NCI-H146 (cell line): ENCODE results near the gene SLC17A9.
"Not testable (repeated sequence)": the region's sequence is repeated elsewhere in the genome, so short reads cannot be mapped to it uniquely, and the experiment has no call there.

Source experiments
- DNase-seq: peaks from one replicate; lab custom pipeline; 2025; lab: John Stamatoyannopoulos, UW

The SLC17A9 gene

DNA sequence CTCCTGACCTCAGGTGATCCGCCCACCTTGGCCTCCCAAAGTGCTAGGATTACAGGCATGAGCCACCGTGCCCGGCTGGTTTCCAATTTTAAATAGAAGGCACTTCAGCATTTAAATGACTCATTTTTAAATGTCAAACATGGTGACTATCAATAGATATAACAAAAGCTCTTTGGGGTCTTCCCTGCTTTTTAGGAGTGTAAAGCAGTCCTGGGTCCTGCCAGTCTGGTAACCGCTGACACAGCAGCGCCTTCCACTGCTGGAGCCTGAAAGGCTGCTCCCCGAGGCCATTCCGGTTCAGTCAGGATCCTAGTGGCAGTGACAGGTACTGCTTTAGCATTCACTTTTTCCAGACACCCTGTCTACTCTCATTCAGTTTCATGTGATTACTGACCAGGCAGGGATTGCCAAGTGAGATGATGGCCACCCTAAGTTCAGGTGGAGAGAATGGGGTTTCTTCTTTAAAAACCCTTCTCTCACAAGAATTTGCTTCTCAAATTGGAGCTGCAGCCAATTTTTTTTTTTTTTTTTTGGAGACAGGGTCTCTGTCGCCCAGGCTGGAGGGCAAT is 31.3 kb upstream of the SLC17A9 start:
- peak; percentile 46 for DNase-seq

DNA sequence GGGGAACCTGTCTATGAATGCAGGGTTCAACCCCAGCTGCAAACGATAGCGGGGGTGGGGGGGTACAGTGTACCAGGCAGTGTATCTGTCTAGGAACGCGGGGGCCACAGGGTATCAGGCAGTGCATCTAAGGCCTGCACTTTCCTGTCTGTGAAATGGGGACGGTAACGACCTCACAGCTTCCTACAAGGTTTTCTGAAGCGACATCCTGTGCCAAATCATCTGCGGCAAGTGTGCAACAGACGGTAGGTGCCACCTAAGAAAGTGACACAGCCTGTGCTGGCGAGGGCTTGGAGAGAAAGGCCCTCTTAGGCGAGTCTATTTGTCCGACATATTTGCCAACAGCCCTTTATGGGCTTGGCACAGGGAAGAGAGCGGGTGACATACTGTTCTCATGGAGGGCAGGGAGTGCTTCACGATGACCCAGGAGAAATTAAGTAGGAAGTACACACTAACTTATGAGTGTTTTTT is 30.0 kb upstream of the SLC17A9 start:
- DNase-seq: no peak

DNA sequence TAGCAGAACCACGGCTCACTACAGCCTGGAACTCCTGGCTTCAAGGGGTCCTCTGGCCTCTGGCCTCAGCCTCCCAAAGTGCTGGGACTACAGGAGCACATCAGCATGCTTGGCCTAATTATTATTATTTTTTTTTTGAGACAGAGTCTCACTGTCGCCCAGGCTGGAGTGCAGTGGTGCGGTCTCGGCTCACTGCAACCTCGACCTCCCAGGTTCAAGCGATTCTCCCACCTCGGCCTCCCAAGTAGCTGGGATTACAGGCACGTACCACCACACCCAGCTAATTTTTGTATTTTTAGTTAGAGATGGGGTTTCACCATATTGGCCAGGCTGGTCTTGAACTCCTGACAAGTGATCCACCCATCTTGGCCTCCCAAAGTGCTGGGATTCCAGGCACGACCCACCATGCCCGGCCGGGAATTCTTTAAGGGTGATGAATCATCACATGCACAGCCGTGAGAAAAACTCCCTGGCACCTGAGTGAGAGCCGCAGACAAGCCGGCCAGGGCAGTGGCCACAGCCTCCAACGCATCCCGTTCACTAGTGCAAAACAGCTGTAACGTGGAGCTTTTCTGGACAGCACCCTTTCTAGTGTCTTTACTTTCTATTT is 29.3 kb upstream of the SLC17A9 start:
- not testable (repeated sequence) for DNase-seq

DNA sequence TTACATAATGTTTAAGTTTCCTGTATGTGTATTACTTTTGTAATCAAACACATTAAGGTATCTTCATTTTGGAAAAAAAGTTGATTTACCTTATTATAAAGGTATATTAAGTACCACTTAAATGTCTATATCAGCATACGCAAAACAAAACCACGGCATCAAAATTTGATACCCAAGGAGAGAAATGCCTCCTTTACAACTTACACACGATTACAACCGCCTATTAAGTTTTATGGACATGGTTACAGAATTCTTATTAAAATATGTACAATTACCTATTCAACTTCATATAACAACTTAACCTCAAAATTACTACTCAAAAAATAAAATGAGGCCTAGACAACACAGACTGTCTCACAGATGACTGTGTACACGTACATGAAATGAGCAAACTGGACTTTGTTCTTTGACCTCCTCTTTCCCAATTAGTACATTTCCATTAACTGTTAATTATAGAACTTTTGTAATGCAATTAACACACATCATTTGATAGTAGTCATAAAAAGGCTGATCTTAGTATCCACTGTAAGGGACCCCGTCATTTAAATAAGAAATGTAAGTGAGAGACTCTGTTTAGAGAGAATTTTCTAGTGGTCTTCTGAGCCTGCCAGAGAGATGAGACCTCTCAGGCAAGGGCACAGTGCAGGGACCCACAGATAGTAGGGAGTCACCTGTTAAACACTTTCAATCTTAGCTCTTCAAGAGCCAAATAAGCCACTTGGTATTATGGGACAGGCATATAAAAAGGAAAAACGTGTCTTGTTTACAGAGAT is 28.7 kb upstream of the SLC17A9 start:
- no peak for DNase-seq

DNA sequence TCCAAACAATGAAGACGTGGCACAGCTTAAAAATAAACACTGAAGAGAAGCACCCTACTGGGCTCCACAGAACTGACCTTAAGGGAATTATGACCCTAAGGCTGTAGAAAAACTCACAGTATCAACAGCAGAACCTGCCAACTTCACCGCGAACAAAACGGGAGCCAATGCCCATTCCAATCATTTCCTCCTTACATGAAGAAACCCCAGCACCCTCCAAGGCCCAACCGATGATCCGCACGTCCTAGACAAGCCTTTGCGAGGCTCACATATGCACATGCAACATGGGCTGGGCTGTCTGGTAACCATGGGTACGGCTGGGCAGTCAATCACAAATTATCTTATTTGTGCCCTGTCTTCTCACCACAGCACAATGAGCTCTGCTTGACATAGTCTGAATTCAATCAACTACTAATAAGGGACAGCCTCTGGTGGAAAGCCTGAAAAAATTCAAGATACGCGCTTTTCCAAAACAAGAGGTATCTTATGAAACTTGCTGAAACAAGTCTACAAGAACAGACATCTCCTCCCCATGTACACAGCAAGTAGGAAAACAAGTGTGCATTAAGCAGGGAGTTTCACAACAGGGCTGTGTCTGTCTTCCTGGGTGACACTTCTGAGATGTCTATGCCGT is 27.9 kb upstream of the SLC17A9 start:
- DNase-seq: no peak

DNA sequence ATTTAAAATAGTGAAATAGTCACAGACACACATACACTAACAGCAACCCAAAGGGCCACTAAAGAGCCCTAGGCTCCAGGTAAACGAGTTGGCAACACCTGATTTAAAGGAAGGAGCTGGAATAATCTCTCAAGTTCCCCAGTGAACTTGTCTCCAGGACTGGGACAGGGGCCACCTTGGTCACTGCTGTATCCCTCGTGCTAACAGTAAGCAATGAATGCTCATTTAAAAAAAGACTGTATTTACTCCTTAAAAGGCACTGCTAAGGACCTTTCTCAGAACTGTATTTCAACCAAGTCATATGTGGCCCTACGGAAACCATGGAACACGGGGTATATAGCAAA is 27.5 kb upstream of the SLC17A9 start:
- no peak for DNase-seq

DNA sequence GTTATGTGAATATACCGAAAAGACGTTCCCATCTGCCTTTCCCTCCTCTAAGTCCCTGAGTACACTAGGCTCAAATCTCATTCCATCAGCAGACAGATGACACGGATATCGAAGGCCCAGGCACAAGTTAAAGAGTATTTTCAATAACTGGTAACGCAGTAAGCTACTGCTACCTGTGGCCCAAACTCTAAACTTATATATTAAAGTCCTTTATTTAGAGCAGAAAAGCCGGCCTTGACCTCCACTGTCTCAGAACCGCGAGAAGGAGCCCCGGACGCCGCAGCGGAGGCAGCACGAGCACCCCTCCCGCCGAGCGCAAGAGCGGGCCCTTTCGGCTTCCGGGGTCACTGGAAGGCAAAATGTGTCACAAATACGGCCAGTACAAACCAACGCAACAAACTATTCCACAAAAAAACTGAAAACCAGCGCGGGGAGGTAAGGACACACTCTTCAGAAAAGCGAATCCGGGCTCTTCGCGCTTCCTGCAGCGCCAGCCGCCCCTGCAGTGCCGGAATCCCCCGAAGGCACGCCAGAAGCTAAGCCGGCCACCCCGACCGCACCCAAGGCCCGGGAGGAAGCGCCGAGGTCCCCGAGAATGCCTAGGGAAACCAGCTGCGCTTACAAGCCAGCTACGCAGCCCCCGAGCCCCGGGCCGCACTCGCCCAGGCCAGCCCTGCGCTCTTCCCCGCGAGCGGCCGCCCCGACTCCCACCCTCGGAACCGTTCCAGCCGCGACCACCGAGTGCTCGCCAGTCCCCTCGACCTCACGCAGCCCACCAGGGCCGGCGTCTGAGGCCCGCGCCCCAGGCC is 26.9 kb upstream of the SLC17A9 start:
- peak; percentile 60 for DNase-seq

DNA sequence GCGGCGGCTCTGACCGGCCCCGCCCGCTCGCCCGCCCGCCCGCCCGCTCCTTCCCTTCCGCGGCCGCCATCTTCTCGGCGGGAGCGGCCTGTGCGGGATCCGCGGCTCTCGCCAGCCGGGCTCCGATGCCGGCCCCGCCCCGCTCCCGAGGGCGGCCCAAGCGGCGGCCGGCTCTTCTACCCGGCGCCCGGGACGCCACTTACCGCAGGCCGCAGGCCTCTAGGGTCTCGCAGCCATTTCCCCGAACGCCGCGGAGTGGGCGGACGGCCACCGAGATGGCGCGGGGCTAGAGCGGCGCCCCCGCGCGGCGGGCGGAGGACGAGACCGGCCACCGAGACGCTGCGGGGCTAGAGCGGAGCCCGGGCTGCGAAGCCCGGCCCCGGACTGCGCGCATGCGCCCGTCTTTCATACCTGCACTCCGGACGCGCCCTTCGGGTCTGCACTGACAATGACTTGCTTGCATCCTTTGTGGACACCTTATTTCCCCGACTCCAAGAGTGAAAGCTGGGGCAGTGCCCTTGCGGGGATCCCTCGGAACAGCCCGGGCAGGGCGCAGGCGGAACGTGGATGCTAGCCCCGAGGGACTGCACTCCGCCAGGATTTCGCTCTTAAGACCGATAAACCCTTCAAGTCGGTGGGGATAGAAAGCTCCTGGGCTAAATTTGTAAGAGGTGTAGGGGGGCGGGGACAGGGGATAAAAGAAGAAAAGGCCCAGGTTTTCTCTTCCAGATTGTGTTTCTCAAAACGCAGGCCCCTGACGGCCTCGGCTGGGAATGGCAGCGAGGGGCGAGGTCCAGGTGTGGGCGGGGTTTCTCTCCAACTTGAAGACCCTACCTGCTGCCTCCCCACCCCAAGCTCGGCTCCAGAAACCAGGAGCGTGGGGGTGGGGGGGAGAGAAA is 26.0 kb upstream of the SLC17A9 start, which contains the start of gene DIDO1:
DIDO1 (minus strand) TSS at position 277 of the 899 bp plus-strand sequence.
- peak; percentile 94 for DNase-seq

DNA sequence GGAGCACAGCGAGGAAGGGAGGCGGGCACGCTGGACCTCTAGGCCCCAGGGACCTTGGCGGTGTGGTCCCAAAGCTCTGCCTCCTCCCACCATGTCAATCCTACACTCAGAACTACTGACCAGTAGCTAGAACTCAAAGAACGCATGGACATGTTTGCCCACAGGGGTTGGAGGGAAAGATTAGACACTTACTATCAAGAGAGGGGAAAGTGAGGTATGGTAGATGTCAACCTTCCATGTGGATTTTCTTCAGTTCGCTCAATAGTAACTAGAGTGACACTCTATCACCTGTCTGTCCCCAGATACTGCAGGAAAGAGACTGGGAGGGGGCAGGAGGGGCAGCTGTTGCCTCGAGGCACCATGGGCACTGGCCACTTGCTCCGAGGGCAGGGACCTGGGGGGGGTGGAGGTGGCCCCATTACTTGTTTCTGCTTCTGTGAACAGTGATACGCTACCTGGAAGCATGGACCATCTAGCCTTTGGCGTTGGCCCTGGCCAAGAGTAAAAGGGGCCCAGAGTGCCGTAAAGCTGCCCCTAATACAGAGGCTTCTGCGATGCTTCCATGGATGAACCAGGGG is 25.3 kb upstream of the SLC17A9 start:
- no peak for DNase-seq

DNA sequence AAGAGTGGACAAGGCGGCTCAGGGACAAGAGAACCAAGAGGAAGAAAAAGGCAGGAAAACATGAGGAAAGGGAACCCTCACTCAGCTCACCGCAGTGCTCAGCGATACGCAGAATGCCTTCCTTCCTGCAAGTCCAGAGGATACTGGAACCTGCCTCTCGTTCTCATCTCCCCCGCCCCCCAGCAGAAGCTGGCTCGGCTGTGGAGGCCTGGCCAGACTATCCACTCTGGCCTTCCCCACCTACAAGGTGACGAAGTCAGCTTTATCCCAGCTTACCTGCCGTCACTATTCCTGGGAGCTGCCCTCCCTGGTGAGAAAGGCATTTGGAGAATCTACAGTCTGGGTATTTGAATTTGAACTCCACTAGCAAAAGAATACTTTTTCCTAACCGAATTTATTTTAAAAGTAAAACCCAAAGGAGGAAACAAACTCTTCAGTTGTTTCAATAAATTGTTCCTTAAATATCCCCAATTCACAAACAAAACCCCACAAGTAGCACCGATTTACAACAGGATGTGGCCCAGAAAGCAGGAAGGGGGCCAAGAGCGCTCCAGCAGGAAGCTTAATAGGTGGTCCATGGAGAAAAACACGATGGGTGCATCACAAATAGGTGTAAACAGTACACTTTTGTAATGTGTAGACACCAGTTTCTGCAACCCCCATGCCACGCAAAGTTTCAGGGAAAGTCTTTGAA is 24.1 kb upstream of the SLC17A9 start:
- DNase-seq: no peak

DNA sequence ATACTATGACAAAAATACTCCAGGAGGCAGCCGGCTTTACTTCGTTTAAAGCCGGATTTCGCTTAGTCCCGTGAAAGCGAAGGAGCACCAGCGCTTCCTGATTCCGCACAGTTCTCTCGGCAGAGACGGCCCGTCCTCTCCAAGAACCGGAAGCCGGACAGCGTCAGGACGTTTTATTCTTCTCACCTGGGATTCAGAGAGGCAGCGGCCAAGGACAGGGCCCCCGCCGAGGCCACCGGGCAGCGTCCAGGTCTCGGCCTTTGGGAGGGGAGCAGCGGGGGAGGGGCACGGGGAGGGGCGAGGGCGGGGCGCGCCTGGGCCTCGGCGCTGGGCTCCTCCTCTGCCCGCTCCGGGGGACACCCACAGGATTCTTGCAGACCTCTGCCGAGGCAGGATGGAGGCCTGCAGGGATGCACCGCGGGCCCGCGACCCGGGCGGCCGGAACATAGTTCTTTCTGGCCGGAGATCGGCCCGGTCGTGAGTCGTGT is 23.4 kb upstream of the SLC17A9 start:
- no peak for DNase-seq

DNA sequence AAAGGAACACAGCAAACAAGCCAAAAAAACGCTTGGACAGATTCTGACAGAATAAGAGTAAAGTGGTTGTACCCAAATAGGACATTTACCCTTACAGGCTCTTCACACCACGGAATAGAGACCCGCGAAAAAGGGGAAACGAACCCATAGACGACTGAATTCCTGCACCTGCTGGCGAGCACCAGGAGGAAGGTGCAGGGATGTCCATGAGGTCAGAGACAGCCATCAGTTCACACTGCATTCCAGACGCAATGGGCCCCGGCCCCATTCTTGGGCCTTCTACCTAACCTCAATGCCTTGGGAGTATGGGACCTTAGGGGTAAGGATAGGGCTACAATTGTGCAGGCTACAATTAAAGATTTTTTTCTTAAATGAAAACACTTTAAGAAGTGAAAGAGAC is 21.0 kb upstream of the SLC17A9 start:
- no peak for DNase-seq

DNA sequence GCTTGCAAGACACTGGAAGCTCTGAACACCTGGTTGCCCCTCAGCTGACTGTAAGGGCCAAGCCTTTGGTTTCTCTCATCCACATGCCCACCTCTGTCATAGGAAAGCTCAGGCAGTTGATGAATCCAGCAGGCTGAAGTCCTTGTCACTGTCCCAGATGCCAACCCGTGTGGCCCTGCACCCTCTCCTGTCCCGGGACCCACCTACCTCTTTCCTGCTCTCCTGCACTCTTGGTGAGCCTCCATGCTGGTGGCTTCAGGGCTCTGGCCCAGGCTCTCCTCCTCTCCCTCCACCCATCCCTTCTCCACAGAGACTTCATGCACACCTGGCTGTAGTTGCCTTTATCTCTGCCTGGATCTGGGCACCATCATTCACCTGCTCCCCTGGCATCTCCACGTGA is 18.5 kb upstream of the SLC17A9 start:
- no peak for DNase-seq

DNA sequence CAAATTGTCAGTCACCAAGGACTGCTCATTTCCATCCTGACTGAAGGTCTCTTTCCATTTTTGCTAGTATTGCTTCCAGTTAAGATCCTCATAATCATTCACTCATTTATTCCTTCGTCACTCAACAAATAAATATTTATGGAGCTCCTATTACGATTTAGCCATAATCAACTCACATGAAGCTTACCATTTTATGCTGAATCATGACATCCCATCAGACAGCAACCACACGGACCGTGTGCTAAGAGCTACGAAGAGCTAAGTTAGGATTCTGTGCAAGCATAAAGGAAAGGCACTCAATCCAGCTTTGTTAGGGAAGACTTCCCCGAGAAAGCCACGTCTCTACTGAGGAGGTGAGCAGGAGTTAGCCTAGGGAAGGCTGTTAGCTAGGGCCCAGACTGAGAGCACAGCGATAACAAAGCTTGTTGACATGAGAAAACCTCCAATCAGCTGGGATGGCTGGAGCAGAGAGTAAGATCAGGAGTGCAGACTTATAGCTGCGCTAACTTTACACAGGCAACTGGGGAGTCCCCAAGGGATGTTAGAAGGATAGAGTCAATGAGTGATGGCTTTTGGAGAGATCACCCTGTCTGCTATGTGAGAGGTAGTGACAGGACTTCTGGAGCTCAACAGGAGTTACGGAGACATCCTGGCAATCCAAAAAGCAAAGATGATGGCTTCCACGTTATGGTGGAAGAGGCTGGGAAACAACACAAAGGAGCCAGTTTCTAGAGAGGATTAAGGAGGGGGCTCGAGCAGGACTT is 17.1 kb upstream of the SLC17A9 start:
- no peak for DNase-seq

DNA sequence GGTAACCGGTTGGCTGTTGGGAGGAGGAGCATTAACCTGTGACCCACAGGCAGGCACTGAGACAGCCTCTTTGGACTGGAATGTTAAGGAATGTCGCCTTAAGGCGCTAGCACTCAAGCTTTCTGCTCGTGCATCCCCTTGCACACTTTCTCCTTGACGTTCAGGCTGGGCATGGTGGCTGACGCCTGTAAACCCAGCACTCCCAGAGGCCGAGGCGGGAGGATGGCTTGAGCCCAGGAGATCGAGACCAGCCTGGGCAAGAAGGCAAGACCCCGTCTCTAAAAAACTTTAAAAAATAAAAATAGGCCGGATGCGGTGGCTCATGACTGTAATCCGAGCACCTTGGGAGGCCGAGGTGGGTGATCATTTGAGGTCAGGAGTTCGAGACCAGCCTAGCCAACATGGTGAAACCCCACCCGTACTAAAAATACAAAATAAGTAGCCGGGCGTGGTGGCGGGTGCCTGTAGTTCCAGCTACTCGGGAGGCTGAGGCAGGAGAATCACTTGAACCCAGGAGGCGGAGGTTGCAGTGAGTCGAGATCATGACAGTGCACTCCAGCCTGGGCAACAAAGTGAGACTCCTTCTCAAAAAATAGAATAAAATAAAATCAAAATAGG is 16.4 kb upstream of the SLC17A9 start:
- DNase-seq: no peak

DNA sequence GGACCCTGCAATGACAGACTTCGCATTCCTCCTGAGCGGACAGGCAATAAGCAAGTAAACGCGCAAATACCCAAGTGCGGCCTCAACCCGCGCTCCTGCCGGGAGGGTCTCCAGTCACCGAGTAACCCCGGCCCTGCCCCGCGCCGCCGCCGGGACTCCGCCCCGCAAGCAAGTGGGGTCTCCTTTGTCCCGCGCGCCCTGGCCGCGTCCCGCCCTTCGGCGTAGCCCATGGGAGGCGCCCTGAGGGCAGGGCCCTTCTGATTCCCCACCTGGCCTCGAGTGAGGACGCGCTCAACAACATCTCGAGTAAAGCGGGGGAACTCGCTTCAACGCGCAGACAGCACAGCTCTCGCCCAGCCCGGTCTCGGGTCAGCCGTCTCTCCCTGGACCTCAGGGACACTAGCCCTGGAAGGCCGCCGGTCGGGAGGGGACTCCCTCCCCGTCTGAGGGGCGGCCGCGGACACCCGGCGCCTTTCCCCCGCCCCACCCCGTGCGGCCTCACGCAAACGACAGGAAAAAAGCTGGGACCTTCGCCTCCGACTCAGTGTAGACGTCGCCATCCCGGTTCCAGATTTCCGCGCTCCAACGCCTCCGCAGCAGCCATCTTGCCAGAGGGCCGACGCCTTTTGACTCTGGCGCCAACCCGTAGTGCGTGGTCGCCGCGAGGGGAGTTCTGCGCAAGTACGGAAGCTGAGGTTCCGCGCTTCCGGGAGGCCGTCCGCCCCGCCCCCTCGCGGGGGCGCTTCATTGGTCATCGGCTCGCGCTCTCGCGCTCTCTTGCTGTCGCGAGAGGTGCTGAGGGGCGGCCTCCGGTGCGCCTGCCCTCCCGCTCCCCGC is 15.0 kb upstream of the SLC17A9 start:
- peak; percentile 95 for DNase-seq

DNA sequence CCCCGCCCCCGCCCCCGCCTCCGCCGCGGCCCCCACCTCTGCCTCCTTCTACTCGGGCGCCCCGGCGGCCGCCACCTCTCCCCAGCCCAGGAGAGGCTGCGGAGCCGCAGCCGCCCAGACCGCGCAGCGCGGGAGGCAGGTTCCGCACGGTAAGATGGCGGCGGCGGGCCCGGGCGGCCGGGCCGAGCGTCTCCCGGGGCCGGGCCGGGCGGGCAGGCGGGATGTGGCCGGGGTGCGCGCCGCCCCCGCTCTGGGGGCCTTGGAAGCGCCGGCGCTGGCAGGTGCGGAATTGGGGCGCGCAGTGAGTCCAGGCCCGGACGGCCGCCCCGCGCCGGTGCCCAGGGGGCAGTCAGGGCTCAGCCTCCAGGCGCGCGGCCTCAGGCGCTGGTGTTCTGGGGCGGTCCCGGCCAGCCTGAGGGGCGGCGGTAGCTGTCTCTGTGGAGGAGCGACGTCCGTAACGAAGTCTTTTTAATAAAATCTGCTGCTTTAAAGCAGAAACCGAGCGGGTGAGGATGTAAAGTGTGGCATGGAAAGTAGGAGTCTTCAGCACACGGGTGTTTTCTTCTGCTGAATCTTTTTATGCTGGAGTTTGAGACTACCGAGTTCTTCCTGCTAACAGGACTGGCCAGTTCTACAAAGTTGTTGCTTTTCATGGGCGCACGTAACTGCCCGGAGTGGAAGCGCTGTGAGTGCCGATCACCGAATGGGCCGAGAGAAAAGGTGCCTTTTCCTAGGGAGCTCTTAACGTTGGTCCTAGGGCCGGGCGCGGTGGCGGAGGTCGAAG is 14.2 kb upstream of the SLC17A9 start, which contains the start of gene GID8:
GID8 (plus strand) TSS at position 43 of the 784 bp plus-strand sequence. CDS start 3,356 bp downstream, outside the sequence.
- DNase-seq: peak; percentile 64
